ENCODE data around the gene COASY.
"Not testable (repeated sequence)": the region's sequence is repeated elsewhere in the genome, so short reads cannot be mapped to it uniquely, and the experiment has no call there.

The COASY gene

GRCh38 chr17:42608305-42609181 is 46.6 kb downstream of the COASY start:
- DNase-seq (ENCODE audit: low read depth, low spot score) = no peak
- H3K4me3 ChIP-seq (ENCODE audit: low read depth, low read length) = peak overlapping the region; percentile 96
- POLR2A ChIA-PET = interaction anchor here (1.1 to 2.0 kb wide), 6 partner anchors 10 to 75 kb away, joined by 3 to 11 read pairs (median 6); partner anchors contain the start of genes PLEKHH3 and PSMC3IP
- TF ChIP-seq CTCF (IDR thresholded peaks at IDR 0.05; ENCODE audit: insufficient read depth, low read length, missing control alignments) = no peak
- CTCF ChIA-PET = interaction anchor here (0.6 to 2.5 kb wide), 14 partner anchors 9 to 591 kb away, joined by 3 to 19 read pairs (median 5); partner anchors contain the start of genes PLEKHH3, PSMC3IP and RAMP2

- CTCF ChIA-PET = interaction anchor here (1.0 to 2.5 kb wide), 9 partner anchors 9 to 154 kb away, joined by 3 to 19 read pairs (median 7); partner anchors contain the start of gene PSMC3IP
- peak; percentile 75 for TF ChIP-seq CTCF (IDR thresholded peaks at IDR 0.05; ENCODE audit: insufficient read depth, low read length, missing control alignments)
- peak within 1 kb of the TSS; percentile 96 for H3K4me3 ChIP-seq (ENCODE audit: low read depth, low read length)
- POLR2A ChIA-PET = interaction anchor here (0.8 to 2.0 kb wide), 7 partner anchors 9 to 74 kb away, joined by 3 to 11 read pairs (median 5); partner anchors contain the start of genes PLEKHH3 and PSMC3IP
- peak; percentile 92 for DNase-seq (ENCODE audit: low read depth, low spot score)
These were observed 47.4 kb downstream of the COASY start, which contains the start of the genes RETREG3 and TUBG1 for GRCh38 chr17:42609182-42609813. TSS of gene RETREG3 (minus strand) at chr17:42609374. CDS start at chr17:42609324, 50 bp downstream. TSS of gene TUBG1 (plus strand) at chr17:42609683. CDS start at chr17:42609738, 55 bp downstream.

GRCh38 chr17:42609814-42610801 is 48.2 kb downstream of the COASY start:
- CTCF ChIA-PET = interaction anchor here (1.0 to 2.5 kb wide), 8 partner anchors 9 to 153 kb away, joined by 3 to 8 read pairs (median 5); no protein-coding TSS in a partner anchor
- DNase-seq (ENCODE audit: low read depth, low spot score) = not testable (repeated sequence)
- peak overlapping the region; percentile 89 for H3K4me3 ChIP-seq (ENCODE audit: low read depth, low read length)
- POLR2A ChIA-PET = interaction anchor here (0.8 to 2.0 kb wide), 6 partner anchors 8 to 73 kb away, joined by 3 to 11 read pairs (median 4); partner anchors contain the start of genes PLEKHH3 and PSMC3IP

GRCh38 chr17:42612013-42612412 is 50.1 kb downstream of the COASY start:
- no peak overlapping the region for H3K4me3 ChIP-seq (ENCODE audit: low read depth, low read length)
- CTCF ChIA-PET = interaction anchor here (1.0 kb wide), 1 partner anchor 69 kb away, joined by 4 read pairs; no protein-coding TSS in a partner anchor
- POLR2A ChIA-PET = no interaction called here
- TF ChIP-seq CTCF (IDR thresholded peaks at IDR 0.05; ENCODE audit: insufficient read depth, low read length, missing control alignments) = no peak
- no peak for DNase-seq (ENCODE audit: low read depth, low spot score)

GRCh38 chr17:42613699-42614295 is 51.8 kb downstream of the COASY start:
- DNase-seq (ENCODE audit: low read depth, low spot score) = no peak
- TF ChIP-seq CTCF (IDR thresholded peaks at IDR 0.05; ENCODE audit: insufficient read depth, low read length, missing control alignments) = no peak
- CTCF ChIA-PET = no interaction called here
- no peak overlapping the region for H3K4me3 ChIP-seq (ENCODE audit: low read depth, low read length)
- POLR2A ChIA-PET = no interaction called here
